Activated CD4-positive, alpha-beta T cell treated with anti-CD3 and anti-CD28 coated beads, Interleukin-2, amount 10 ng/mL, durations not matched to agents 7 days and 5 days (primary cell): ENCODE results near the gene ATP6V0A1. TPM values are rescaled to one million over a fixed set of nuclear protein-coding genes. Genes with fewer than 3 reads are reported as not detected.
A peak's percentile ranks its signal among the peaks of the same experiment; 100 is the strongest.
"Not testable (repeated sequence)": the region's sequence is repeated elsewhere in the genome, so short reads cannot be mapped to it uniquely, and the experiment has no call there.

Experiments used
- CTCF ChIA-PET: fragments of 350-600 bp; sonication (Branson Sonifier 250); formaldehyde crosslinking; loops from one replicate; lab custom pipeline; 2021; ENCODE audit warnings: antibody characterized with exemption; lab: Charles Lee
- POLR2A ChIA-PET: fragments of 350-600 bp; sonication (Branson Sonifier 250); formaldehyde crosslinking; loops from one replicate; lab custom pipeline; 2021; ENCODE audit warnings: antibody characterized with exemption; lab: Charles Lee
- DNase-seq: peaks from one replicate; pipeline ENCODE4 v3.0.0-alpha.2; 2020
- H3K27ac Mint-ChIP-seq: one replicate; pipeline ENCODE4 v1.8.0; 2021; ENCODE audit warnings: mild to moderate bottlenecking, moderate library complexity, mixed read lengths
- H3K27me3 Mint-ChIP-seq: one replicate; pipeline ENCODE4 v1.8.0; 2021; ENCODE audit warnings: mixed read lengths
- H3K36me3 Mint-ChIP-seq: one replicate; pipeline ENCODE4 v1.8.0; 2021; ENCODE audit warnings: low read depth, mixed read lengths
- H3K4me1 Mint-ChIP-seq: one replicate; pipeline ENCODE4 v1.8.0; 2021; ENCODE audit warnings: mixed read lengths
- H3K4me3 Mint-ChIP-seq: one replicate; pipeline ENCODE4 v1.8.0; 2021; ENCODE audit warnings: mild to moderate bottlenecking, moderate library complexity, mixed read lengths
- H3K9me3 Mint-ChIP-seq: one replicate; pipeline ENCODE4 v1.8.0; 2021; ENCODE audit warnings: mixed read lengths
- total RNA-seq, 2 experiments: library from RNA; stranded (reverse); gene quantifications; one replicate each; pipeline ENCODE4 v1.2.3, GENCODE V29; 2021

Gene ATP6V0A1
- total RNA-seq, 2 experiments from 2014 or later, result 4.9 to 8.9 TPM

GRCh38 chr17:42442196-42442565 lies 16.5 kb upstream of the ATP6V0A1 start:
- no peak overlapping the region for H3K4me3 Mint-ChIP-seq
- DNase-seq, result no peak
- H3K9me3 Mint-ChIP-seq, result no peaks in the 10 kb centered on the region
- H3K27ac Mint-ChIP-seq, result no peak overlapping the region
- H3K36me3 Mint-ChIP-seq, result no peaks in the 10 kb centered on the region
- CTCF ChIA-PET, result interaction anchor here (1.0 to 1.7 kb wide), 3 partner anchors 11 to 19 kb away, joined by 3 to 6 read pairs (median 3); partner anchors contain the start of gene CAVIN1
- POLR2A ChIA-PET, result no interaction called here
- peaks cover 15% of the 10 kb centered on the region for H3K4me1 Mint-ChIP-seq
- peaks cover 16% of the 10 kb centered on the region for H3K27me3 Mint-ChIP-seq

DNA sequence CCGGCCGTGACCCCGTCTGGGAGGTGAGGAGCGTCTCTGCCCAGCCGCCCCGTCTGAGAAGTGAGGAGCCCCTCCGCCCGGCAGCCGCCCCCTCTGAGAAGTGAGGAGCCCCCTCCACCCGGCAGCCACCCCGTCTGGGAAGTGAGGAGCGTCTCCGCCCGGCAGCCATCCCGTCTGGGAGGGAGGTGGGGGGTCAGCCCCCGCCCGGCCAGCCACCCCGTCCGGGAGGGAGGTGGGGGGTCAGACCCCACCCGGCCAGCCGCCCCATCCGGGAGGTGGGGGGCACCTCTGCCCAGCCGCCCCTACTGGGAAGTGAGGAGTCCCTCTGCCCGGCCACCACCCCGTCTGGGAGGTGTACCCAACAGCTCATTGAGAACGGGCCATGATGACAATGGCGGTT lies 9.5 kb upstream of the ATP6V0A1 start:
- H3K4me1 Mint-ChIP-seq, POLR2A ChIA-PET, H3K4me3 Mint-ChIP-seq, H3K9me3 Mint-ChIP-seq, DNase-seq, H3K36me3 Mint-ChIP-seq, H3K27ac Mint-ChIP-seq: not testable (repeated sequence)
- CTCF ChIA-PET, result interaction anchor here (0.6 kb wide), 1 partner anchor 1884 kb away, joined by 3 read pairs; no protein-coding TSS in a partner anchor
- H3K27me3 Mint-ChIP-seq, result peaks cover 25% of the 10 kb centered on the region

DNA sequence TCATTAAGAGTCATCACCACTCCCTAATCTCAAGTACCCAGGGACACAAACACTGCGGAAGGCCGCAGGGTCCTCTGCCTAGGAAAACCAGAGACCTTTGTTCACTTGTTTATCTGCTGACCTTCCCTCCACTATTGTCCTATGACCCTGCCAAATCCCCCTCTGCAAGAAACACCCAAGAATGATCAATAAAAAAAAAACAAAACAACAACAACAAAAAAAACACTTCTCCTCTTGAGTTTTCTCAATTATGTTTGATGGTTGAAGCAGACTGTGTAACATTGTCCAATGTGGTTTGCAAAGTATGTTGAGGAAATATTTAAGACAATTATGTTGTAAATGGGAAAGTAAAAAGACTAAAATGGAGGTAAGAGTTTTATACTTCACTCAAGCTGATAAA lies 8.8 kb upstream of the ATP6V0A1 start:
- CTCF ChIA-PET, result interaction anchor here (0.6 to 0.7 kb wide), 2 partner anchors 40 to 1884 kb away, joined by 3 read pairs; no protein-coding TSS in a partner anchor

GRCh38 chr17:42451270-42451669 lies 7.4 kb upstream of the ATP6V0A1 start:
- H3K9me3 Mint-ChIP-seq, H3K27ac Mint-ChIP-seq, DNase-seq, H3K4me1 Mint-ChIP-seq, H3K36me3 Mint-ChIP-seq, POLR2A ChIA-PET, H3K4me3 Mint-ChIP-seq: not testable (repeated sequence)
- CTCF ChIA-PET, result interaction anchor here (1.0 to 1.3 kb wide), 2 partner anchors 12 to 129 kb away, joined by 3 read pairs; no protein-coding TSS in a partner anchor
- H3K27me3 Mint-ChIP-seq, result peaks cover 34% of the 10 kb centered on the region

More for the DNA sequence above, 8.8 kb upstream of the ATP6V0A1 start:
- H3K27me3 Mint-ChIP-seq, result peaks cover 30% of the 10 kb centered on the region
- H3K36me3 Mint-ChIP-seq, H3K4me1 Mint-ChIP-seq, DNase-seq, H3K9me3 Mint-ChIP-seq, POLR2A ChIA-PET, H3K4me3 Mint-ChIP-seq, H3K27ac Mint-ChIP-seq: not testable (repeated sequence)

DNA sequence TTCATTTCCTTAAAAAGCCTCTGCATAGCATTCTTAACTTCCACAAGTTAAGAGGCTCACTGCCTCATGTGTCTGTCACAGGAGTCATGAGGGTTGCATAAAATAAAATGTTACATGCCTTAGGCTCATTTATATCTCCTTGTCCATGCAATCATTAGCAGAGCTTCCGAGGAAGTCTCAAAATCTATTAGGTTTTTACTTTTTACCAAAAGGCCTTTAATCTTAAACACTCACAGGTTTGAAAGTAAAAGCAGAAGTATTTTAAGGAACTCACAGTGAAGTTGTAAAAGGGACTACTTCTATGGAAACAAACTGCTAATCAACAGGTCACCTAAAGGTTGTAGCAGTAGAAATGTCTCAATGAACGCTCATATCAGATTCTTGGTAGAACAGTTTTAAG lies 5.2 kb upstream of the ATP6V0A1 start:
- H3K27ac Mint-ChIP-seq, result no peak overlapping the region
- no peak overlapping the region for H3K4me3 Mint-ChIP-seq
- H3K27me3 Mint-ChIP-seq, result peaks cover 37% of the 10 kb centered on the region
- POLR2A ChIA-PET, result no interaction called here
- H3K36me3 Mint-ChIP-seq, result no peaks in the 10 kb centered on the region
- DNase-seq, result no peak
- CTCF ChIA-PET, result interaction anchor here (0.6 to 0.7 kb wide), 2 partner anchors 262 to 396 kb away, joined by 3 to 4 read pairs; no protein-coding TSS in a partner anchor
- H3K9me3 Mint-ChIP-seq, result no peaks in the 10 kb centered on the region
- H3K4me1 Mint-ChIP-seq, result peaks cover 19% of the 10 kb centered on the region

DNA sequence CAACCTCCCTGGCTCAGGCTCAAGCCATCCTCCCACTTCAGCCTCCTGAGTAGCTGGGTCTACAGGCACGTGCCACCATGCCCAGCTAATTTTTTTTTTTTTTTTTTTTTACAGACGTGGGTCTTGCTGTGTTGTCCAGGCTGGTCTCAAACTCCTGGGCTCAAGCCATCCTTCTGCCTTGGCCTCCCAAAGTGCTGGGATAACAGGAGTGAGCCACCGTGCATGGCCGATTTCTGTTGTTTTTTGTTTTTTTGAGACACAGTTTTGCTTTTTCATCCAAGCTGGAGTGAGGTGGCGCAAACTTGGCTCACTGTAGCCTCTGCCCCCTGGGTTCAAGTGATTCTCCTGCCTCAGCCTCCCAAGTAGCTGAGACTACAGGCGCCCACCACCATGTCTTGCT lies 3.7 kb upstream of the ATP6V0A1 start:
- H3K4me3 Mint-ChIP-seq, H3K36me3 Mint-ChIP-seq, POLR2A ChIA-PET, H3K27ac Mint-ChIP-seq, DNase-seq, H3K9me3 Mint-ChIP-seq: not testable (repeated sequence)
- CTCF ChIA-PET, result interaction anchor here (1.4 kb wide), 1 partner anchor 271 kb away, joined by 3 read pairs; no protein-coding TSS in a partner anchor
- Mint-ChIP-seq H3K4me1 (peaks cover 34% of the 10 kb centered on the region), H3K27me3 (peaks cover 45% of the 10 kb centered on the region)

DNA sequence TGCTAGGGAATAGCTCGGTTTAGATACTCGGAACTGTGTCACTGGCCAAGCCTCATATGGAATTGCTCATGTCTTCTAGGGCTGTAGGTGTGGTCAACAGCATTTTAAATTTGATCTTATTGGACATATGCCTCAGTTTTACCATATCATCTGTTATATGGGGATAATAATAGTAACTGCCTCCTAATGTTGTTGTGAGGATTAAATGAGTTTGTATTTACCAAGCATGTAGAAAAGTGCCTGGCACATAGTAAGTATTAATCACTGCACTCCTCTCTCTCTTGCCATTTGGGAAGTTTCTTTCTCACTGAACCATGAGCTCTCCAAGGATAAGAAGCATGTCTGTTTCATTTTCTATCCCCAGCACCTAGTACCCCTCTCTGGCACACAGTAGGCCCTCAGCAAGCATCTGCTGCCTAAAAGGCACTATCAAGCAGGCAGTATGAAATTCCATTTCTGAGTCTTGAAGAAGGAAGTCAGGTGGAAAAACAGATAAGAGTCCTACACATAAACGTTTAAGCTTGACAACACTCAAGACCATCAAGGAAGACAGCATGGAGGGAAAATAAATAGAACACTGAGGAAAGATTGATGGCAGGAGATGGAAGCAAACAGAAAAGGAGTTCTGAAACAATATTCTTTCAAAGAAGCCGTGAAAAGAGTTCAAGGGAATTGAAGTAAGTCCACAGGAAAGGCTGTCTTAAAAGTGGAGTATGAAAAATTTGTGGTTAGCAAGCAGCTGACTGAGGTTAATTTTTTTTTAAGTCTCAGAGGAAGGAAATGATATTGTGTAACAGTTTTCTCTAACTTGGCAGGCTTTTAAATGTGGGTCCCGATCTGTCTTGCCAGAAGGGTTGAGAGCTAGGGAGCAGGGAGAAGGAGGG lies 2.2 kb upstream of the ATP6V0A1 start:
- peaks cover 47% of the 10 kb centered on the region for H3K27me3 Mint-ChIP-seq
- H3K36me3 Mint-ChIP-seq, result peaks cover 2% of the 10 kb centered on the region
- H3K27ac Mint-ChIP-seq, result peak overlapping the region; percentile 15
- H3K4me3 Mint-ChIP-seq, result peak overlapping the region; percentile 24
- H3K4me1 Mint-ChIP-seq, result peaks cover 41% of the 10 kb centered on the region
- H3K9me3 Mint-ChIP-seq, result no peaks in the 10 kb centered on the region
- ChIA-PET POLR2A (interaction anchor here (1.2 kb wide), 1 partner anchor 46 kb away, joined by 3 read pairs; no protein-coding TSS in a partner anchor), CTCF (interaction anchor here (0.5 to 1.5 kb wide), 6 partner anchors 15 to 1592 kb away, joined by 3 to 4 read pairs (median 3); no protein-coding TSS in a partner anchor)
- DNase-seq, result peak; percentile 34

GRCh38 chr17:42457107-42457792 lies 1.4 kb upstream of the ATP6V0A1 start:
- Mint-ChIP-seq H3K27ac (peak overlapping the region; percentile 15), H3K36me3 (peaks cover 2% of the 10 kb centered on the region), H3K4me1 (peaks cover 41% of the 10 kb centered on the region), H3K9me3 (no peaks in the 10 kb centered on the region), H3K27me3 (peaks cover 47% of the 10 kb centered on the region), H3K4me3 (peak overlapping the region; percentile 61)
- ChIA-PET CTCF (interaction anchor here (0.6 to 1.5 kb wide), 4 partner anchors 16 to 1591 kb away, joined by 3 read pairs; no protein-coding TSS in a partner anchor), POLR2A (interaction anchor here (1.2 kb wide), 1 partner anchor 46 kb away, joined by 3 read pairs; no protein-coding TSS in a partner anchor)
- no peak for DNase-seq

DNA sequence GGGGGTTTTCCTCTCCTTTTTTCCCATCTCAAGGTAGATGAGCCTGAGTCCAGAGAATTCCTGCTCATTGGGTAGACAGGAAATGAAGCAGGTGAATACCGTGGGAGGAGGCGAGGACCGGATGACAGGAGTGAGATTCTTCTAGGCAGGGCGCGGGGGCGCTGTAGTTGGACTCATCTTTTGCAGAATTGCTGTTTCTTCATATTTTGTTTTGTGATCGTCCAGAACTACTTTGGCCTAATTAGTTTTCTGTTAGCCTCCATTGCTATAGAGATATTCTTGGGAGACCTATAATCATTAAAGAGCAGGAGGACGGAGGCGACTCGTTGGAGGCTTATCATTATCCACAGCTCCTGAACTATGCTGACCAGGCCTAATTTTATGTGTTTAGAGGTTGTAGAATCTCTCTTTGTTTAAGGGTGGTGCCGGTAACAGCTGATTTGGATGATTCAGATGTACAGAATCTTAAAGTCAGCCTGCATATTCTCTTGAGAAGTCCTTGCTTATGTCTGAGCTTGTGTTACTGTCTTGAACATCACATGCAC lies 650 bp downstream of the ATP6V0A1 start:
- Mint-ChIP-seq H3K9me3 (no peaks in the 10 kb centered on the region), H3K27ac (peak overlapping the region; percentile 80), H3K36me3 (peaks cover 2% of the 10 kb centered on the region), H3K4me3 (peak overlapping the region; percentile 81), H3K27me3 (peaks cover 30% of the 10 kb centered on the region), H3K4me1 (peaks cover 41% of the 10 kb centered on the region)
- DNase-seq, result no peak
- ChIA-PET CTCF (interaction anchor here (0.6 to 1.1 kb wide), 6 partner anchors 13 to 76 kb away, joined by 3 to 6 read pairs (median 4); no protein-coding TSS in a partner anchor), POLR2A (no interaction called here)

- H3K27me3 Mint-ChIP-seq, result peaks cover 26% of the 10 kb centered on the region
- peak; percentile 49 for DNase-seq
- peak overlapping the region; percentile 81 for H3K4me3 Mint-ChIP-seq
- CTCF ChIA-PET, result interaction anchor here (0.6 to 1.4 kb wide), 7 partner anchors 12 to 76 kb away, joined by 3 to 6 read pairs (median 3); no protein-coding TSS in a partner anchor
- H3K27ac Mint-ChIP-seq, result peak overlapping the region; percentile 67
- POLR2A ChIA-PET, result no interaction called here
- peaks cover 2% of the 10 kb centered on the region for H3K36me3 Mint-ChIP-seq
- no peaks in the 10 kb centered on the region for H3K9me3 Mint-ChIP-seq
- peaks cover 41% of the 10 kb centered on the region for H3K4me1 Mint-ChIP-seq
Observed at GRCh38 chr17:42459801-42460281, 1.2 kb downstream of the ATP6V0A1 start.

GRCh38 chr17:42460371-42460770 lies 1.7 kb downstream of the ATP6V0A1 start:
- H3K9me3 Mint-ChIP-seq, result no peaks in the 10 kb centered on the region
- H3K4me3 Mint-ChIP-seq, result peak overlapping the region; percentile 81
- no peak for DNase-seq
- H3K27ac Mint-ChIP-seq, result peak overlapping the region; percentile 47
- peaks cover 2% of the 10 kb centered on the region for H3K36me3 Mint-ChIP-seq
- H3K27me3 Mint-ChIP-seq, result peaks cover 22% of the 10 kb centered on the region
- ChIA-PET POLR2A (no interaction called here), CTCF (interaction anchor here (0.8 to 1.4 kb wide), 6 partner anchors 12 to 75 kb away, joined by 3 to 6 read pairs (median 4); no protein-coding TSS in a partner anchor)
- peaks cover 41% of the 10 kb centered on the region for H3K4me1 Mint-ChIP-seq

- no peak for DNase-seq
- peaks cover 17% of the 10 kb centered on the region for H3K4me1 Mint-ChIP-seq
- peaks cover 2% of the 10 kb centered on the region for H3K36me3 Mint-ChIP-seq
- H3K27ac Mint-ChIP-seq, result no peak overlapping the region
- H3K9me3 Mint-ChIP-seq, result no peaks in the 10 kb centered on the region
- no peak overlapping the region for H3K4me3 Mint-ChIP-seq
- H3K27me3 Mint-ChIP-seq, result peaks cover 9% of the 10 kb centered on the region
- POLR2A ChIA-PET, result interaction anchor here (0.5 kb wide), 1 partner anchor 11 kb away, joined by 4 read pairs; no protein-coding TSS in a partner anchor
- CTCF ChIA-PET, result interaction anchor here (0.6 to 1.3 kb wide), 3 partner anchors 11 to 325 kb away, joined by 3 read pairs; no protein-coding TSS in a partner anchor
Observed at GRCh38 chr17:42463976-42464400, 5.3 kb downstream of the ATP6V0A1 start.
